ENCODE data around the gene ELP5.

The ELP5 gene, protein sequence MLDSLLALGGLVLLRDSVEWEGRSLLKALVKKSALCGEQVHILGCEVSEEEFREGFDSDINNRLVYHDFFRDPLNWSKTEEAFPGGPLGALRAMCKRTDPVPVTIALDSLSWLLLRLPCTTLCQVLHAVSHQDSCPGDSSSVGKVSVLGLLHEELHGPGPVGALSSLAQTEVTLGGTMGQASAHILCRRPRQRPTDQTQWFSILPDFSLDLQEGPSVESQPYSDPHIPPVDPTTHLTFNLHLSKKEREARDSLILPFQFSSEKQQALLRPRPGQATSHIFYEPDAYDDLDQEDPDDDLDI

DNA sequence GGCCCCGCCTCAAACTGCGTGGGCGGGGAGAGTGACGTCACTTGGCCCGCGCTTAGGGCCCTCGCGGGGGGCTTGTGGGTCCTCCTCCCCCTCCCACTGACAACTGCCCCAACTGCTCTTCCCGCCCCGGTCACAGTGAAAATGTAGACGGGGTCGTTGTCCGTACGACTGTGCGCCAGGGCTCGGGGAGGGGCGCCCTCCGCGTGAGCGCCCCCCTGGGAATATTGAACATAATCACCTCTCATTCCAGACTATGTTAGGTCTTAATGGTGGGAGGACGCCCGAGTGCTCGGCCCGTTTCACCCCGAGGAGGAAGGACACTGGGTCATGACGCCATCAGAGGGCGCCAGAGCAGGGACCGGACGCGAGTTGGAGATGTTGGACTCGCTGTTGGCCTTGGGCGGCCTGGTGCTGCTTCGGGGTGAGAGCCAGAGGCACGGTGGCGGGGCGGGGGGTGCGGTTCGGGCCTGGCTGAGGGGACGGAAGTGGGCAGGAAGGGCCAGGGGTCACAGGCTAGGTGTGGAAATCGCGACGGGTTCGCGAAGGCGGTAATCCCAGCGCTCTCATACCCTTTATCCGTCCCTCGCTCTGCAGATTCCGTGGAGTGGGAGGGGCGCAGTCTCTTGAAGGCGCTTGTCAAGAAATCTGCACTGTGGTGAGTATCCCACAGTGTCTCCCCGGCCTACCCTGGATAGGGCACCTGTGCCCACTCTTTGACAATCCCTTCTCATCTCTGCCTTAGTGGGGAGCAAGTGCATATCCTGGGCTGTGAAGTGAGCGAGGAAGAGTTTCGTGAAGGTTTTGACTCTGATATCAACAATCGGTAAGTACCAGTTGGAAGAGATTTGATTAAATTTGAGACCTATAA is at the start of gene ELP5:
TSS of gene ELP5 (plus strand) at position 40 of the 868 bp plus-strand sequence. CDS start at position 376, 336 bp downstream.
- DNase-seq = peak; percentile 89

DNA sequence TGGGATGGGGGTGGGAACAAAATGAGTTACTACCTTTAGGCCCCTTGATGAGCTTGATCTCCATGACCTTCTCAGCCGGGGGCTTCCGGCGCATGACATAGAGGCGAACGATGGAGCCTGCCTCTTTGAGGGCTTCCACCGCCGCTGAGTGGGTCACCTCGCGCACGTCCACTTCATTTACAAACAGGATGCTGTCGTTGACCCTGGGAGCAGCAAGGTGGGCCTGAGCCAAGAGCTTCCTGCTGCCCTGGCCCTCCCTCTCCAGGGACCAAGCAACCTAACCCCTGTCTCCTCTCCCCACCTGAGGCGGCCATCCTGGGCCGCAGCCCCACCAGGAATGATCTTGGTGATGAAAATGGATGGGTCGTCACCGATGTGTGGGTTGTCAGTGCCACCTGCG is 48.6 kb upstream of the ELP5 start:
- no peak for DNase-seq

DNA sequence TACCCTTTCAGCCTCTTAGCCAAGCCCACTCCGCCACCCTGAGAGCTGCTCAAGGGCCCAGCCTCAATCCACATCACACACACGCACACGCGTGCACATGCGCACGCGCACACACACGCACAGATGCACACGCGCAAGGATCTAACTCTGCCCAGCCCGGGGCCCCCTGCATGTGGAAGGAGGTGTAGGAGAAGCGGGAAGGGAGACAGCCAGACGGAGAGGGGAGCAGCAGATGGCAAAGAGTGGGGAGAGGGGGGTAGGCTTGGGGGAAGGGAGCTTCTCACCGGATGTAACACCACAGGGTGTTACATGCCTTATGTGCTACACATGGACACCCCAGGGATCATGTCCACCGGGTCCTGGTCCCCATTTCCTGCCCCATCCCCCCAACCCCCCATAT is 47.7 kb upstream of the ELP5 start:
- no peak for DNase-seq

DNA sequence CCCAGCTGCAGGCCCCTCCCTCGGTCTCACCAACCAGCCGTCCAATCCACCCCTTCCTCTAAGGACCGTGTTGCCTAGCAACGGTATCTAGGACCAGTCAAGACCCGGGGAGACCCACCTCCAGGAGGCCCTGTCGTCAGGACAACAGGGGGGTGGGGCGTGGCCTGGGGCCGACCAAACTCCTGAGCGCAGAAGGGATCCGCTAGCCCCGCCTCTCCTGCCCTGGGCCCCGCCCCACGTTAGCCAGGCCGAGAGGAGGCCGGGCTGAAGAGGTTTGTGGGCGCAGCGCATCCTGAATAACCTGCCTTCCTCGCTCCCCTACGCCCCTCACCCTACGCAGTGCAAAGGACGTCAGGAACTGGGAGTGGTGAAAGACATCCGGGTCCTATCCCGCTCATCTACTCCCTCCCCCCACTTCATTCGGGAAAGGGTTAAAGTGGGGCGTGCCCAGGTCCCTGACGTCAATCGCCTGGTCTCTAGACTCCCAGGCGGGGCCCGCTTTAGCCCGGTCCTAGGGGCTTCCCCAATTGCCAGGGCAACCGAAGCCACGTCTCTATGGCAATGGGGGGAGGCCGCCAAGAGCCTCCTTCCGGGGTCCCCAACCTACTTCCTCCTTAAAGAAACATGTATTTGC is 47.1 kb upstream of the ELP5 start:
- DNase-seq = peak; percentile 43

DNA sequence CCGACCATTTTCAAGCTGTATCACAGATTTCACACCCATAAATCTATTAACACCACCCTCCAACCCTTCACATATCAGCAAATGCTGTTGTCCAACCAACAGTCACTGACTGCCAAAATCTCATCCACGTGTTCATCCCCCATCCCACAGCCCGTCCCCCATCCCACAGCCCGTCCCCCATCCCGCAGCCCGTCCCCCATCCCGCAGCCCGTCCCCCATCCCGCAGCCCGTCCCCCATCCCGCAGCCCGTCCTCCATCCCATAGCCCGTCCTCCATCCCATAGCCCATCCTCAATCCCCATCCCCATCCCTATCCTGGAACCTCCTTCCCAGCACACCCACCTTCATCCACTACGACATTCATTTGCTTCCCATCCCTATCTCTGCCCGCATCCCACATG is 46.5 kb upstream of the ELP5 start:
- no peak for DNase-seq

DNA sequence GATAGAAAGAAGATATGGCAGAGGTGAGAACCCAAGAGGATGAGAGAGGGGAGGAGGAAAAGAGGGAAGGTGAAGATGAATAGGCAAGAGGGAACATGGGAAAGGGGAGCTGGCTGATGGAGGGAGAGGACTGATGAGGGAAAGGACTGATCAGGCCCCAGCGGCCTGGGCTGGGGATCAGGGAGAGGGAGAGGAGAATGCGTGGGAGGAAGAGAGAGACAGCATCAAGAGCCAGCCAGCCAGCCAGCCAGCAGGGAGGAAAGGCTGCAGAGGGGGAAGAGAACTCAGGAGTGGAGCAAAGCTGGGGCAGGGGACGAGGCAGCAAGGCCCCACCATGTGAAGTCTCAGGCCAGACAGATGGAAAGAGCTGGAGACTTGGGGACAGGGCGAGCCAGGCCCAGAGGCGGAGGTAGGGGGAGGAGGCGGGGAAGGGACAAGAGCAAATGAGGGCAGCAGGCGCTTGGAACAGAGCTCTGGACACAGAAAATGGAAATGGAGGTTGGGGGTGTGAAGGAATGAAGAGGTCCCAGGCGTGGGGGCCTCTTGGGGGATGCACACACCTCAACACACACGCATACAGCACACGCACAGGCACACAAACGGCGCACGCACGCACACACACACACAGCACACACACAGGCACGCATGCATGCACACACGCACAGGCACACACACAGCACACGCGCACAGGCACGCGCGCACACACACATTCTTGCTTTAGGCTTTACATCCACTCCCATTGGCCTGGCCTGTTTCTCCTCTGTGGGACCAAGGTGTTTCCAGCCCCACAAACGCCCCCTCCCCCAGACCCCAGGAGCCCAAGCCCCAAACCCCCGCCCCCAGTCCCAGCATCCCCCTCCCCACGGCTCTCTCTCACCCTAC is 44.7 kb upstream of the ELP5 start:
- DNase-seq = no peak

DNA sequence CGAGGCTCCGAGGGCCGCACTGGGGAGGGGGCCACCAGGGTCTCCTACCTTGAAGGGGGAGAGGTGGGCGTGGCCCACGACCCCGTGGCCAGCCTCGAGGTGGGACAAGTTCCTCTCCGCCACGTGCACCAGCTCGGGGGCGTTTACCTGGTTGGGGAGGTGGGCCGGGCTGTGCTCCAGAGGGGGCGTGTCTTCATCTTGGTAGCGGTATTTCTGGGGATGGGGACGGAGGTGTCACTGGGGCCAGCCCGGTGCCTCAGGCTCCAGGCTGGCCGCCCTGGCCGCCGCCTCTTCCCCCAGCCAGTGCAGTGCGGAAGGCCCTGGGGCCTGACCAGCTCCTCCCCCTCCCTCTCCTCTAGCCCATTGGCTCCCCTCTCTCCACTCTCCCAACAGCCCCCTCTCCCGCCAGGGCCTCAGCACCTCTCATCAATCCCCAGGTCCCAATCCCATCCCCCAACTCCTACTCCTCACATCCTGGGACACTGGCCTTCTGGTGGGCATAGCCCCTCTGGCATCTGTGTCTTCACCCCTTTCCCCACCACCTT is 43.9 kb upstream of the ELP5 start:
- DNase-seq = no peak

DNA sequence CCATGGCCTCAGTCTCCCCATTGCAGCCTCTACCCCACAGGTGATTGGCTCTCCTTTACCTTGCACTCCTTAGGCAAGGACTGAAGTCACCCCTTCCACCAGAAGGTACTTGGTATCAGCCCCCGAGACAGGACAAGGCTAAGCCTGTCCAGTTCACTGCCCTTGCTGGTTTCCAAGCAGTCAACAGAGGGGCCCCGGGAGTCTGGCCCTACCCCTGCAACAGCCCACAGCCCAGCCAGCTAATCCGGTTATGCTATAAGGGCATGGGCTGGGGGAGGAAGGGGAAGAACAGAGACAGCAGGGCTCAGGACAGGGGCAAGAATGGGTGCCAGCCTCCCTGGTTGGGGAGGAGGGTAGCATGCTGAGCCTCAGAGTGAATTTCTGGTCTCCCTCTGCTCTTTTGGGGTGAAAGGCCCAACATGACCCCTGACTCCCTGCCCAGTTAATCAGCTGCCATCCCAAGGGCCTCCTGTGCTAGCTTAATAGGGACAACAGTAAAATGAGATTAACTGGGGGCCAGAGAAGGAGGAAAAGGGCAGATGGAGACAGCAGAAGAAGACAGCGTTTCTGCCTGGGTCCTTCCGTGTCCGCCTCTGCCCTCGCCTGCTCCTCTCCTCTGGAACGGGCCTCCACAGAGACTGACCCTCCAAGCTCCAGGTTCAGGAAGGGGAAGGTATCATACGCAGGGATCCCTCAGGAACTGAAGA is 43.1 kb upstream of the ELP5 start:
- DNase-seq = no peak

DNA sequence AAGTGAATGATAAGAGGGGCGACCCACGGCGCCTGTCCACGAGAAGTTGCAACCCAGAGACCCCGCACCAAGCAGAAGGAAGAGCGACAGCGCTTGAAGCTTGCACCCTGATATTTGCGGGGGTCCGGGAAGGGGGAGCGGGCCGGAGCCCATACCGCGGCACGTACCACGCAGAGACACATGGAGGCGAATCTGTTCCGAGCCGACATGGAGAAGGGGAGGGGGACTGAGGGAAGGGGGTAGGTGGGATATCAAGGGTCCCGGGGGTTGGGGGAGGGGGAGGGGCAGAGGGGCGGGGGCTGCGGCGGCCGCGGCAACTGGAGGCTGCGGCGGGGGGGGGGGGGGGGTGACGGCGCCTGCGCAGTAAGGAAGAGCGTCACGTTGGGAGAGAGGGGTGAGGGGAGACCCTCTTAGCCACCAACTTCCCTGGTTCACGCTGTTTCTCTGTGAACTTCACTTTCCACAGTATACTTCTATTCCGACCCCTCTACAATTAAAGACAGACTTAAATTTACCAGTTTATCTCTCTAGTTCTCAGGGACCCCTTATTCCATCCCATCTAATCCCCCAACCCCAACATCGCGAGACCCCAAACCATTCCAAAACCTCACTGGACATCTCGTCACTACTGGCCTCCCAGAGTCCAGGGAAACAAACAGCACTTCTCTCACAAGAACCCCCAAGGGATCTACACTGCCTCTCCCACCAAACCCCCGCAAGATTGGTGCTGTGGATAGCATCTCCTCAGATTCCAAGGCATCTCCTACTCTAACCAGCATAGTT is 40.3 kb upstream of the ELP5 start:
- no peak for DNase-seq

DNA sequence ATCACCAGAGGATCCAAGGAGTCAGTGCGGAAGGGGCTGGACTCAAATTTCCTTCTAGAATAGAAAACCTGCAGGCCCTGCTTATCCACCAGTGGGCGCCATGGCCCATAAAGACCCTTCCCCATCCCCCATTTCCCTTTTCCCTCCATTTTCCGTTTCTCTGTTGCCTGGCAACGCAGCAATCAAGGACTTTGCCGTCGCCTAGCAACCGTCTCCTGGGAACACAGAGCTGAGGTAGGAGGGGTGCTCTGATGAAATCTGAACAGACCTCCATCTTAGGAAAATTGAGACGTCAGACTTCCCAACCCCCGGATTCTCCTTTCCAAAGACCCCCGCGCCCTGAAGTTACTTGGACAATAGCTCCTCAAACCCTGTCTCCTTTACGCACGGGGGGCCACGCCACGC is 38.1 kb upstream of the ELP5 start:
- peak; percentile 62 for DNase-seq

DNA sequence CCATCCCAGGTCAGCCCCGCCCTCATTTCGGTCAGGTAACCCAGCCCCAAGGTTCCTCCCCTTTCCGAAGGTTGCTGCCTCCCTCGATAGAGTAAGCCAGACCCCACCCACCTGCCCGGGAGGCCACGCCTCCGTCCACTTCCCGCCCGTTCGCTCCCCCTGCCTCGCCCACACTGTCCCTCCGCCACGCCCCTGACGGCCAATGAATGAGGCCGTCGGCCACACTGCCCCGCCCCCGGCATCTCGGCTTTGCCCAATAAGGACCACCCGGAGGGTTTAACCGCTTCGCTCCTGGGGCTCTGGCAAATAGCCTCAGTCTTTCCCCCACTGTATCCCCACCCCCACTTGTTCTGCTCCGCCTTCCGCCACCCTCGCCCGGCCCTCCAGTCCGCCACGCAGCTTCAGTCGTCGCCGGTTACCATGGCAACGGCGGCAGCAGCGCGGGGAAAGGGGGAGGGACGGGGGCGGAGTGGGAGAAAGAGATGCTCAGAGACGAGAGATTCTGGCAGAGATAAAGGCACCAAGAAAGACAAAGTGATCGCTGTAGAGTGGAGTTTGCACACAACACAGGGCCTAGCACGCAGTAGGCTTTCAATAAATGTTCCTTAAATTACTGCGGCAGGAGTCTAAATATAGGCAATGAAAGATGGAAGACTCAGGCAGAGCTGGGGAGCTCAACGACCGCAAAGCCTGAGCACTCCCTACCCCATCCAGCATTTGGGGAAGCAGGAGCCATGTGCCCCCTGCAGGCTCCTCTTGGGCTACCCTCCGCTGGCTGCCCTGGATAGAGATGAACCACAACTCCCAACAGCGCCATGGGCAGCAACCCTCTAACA is 37.5 kb upstream of the ELP5 start:
- peak; percentile 90 for DNase-seq

DNA sequence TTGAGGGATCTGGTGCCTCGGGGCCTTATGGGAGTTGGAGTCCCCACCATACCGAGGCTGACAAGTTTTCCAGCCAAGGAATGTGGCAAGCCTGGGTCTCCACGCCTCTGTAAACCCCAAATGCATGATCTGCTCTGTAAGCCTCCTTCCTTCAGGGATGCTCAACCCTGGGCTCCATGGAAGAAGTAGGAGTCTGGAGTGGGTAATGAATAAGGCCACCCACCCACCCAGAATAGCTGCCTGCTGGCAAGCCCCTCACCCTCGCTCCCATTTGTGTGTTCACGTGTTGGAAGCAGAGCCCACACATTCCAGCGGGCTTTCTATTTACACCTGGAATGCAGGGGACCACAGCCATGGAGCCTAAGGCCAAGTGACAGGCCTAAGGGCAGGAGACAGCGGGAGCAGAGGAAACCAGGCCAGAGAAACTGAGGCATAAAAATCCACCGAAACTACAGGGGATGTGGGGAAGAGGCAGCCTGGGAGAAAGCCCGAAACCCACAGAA is 36.8 kb upstream of the ELP5 start:
- no peak for DNase-seq

DNA sequence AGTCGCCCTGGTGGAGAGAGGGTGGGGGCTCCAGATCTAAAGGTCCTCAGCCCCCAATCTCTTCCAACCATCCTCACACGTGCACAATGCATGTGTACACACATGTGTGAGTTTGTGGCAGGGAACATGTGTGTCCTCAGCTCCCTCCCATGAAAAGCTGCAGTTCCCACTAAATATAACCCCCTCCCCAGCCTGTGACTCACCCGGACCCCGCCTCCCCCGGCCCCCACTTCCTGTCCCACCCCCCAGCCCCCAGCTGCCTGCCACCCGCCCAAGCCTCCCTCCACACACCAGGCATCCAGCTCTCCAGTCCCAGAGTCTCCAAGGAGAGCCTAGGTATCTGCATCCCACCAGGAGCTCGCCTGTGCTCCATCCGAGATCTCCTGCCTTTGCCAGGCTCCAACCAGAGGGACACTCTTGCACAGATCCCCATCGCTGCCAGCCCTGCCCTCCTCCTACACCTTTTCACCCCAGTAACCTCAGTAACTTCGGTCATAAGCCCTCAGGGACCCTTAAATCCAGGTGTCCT is 36.3 kb upstream of the ELP5 start:
- DNase-seq = no peak

DNA sequence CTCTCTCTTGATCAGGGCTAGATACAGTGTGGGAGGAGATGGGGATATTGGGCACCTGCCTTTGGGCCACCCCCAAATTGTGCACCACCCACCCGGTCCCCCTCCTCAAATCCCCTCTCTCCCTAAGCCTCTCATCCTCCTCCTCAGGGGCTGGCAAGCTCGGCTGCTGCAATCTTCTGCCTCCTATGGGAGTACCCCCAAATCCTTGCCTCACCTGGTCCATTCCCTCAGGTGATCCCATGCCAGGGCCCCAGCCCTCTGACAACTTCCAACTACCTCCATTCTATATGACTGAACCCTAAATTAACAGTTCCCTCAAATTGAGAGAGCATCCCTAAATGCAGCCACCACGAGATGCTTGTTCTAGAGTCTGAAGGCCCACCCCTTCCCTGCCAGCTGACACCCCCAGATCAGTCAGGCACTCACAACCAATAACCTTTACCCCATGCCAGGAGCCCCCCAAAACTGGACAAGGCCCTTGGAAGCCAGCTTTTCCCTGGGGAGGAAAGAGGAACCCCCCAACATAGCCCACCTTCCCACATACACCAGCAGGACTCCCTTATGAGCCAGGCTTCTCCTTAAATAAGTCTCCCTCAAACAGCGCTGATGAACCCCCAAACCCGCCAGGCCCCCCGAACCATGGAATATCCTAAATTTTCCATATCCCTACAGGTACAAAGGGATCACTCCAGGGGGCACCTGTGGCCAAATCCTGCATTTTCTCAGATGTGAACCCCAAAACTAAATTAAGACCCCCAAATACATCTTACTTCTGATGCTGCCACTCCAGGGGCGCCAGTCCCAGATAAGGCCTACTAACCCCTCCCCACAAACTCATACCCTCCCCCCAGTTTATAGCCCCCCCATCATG is 35.5 kb upstream of the ELP5 start:
- DNase-seq = no peak

DNA sequence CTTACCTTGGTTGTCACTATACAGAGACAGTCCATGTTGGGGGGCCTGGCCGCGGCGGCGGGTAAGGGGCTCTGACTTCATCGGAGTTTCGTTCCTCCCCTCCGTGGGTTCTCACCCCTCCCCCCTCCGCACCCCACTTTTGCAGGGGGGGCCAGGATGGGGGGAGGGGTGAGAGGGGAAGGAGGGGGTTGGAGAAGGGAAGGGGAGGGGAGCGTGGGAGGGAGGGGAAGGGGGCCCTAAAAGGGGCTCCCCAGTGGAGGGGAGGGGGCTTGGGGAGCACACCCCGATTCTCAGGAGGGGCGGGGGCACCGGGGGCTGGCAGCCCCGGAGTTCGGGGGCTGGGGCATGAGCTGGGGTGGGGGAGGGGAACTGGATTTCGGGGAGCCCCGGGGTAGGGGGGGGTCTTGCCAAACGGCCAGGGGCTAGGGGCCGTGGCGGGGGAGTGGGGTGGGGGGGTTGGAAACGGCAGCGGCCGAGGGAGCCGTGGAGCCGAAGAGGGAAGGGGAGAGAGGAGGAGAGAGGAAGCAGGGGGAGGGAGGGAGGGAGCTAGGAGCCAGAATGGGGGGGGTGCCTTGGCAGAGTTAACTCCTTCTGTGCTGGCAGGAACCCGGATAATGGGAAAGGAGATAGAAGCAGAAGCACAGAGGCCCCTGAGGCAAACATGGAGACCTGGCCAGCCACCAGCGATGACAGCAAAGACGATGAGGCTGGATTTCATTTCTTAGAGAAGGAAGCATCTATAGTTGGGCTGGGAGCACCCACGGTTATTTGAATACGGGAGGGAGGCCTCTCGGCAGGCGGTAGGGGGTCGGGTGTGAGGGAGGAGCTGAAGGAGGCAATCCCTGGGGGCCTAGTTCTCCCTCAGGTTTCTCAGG is 34.7 kb upstream of the ELP5 start:
- DNase-seq = peak; percentile 37

DNA sequence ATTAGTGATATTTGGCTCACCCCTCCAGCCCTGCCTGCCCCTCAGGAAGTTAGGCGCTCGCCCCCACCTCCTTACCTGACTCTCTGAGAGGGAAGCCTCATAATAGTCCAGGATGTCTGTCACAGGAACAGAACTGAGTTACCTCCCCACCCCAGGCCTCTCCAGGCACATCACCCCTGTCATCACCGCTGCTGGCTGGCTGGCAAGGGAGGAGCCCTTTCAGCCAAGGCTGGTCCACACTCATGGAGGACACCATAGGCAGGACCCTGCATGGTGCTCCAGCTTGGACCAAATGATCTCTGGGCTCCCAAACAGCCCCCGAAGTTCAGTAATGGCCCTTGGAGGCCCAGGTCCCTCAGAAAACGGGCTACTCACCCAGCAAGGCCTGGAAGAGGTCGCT is 33.8 kb upstream of the ELP5 start:
- no peak for DNase-seq

DNA sequence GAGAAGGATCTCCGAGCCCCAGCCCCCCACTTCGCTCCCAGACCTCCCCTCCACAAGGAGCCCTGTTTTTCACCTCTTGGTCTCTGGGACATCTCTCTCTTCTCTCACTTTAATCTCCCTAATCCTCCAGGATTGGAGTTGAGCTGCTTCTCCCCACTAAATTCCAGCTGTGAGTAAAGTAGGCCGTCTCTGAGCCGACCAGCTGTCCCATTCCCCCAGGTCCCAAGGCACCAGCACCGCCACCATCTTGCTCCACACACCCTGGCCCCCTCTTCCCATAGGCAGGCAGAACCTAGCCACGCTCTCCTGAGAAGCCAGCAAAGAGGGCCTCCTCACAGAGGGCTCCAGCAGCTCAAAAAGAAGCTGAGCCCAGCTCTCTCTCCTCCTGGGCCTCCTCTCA is 33.3 kb upstream of the ELP5 start:
- DNase-seq = no peak
